Fibroblast of skin of right quadriceps (primary cell): Measurements from ENCODE around the gene MTPN.
A peak's percentile ranks its signal among the peaks of the same experiment; 100 is the strongest.

Source experiments
- DNase-seq: peaks from one replicate; pipeline ENCODE4 v3.0.0-alpha.2; 2013

The MTPN gene

GRCh38 chr7:135924302-135924701, 52.9 kb downstream of the MTPN start:
- DNase-seq = no peak

GRCh38 chr7:135922263-135922662, 54.9 kb downstream of the MTPN start:
- no peak for DNase-seq

DNA sequence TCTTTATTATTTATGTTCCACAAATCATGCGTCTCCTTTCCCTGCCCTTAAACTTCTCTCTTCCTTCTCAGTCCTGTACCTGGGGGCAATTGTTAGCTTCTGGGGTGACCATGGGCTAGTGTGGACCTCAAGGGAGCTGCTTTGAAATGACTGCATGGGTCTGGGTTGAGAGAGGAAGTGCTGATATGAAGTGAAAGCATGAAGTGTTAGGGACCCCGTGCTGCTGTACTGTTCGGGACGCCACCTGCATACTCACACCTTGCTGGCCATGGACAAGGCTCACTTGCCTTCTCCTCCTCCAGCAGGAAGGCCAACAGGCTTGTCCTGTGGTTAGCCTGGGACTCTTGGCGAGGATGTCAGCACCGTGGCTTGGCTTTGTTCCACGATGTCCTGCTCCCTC, 56.7 kb downstream of the MTPN start:
- DNase-seq = no peak

- DNase-seq = no peak
Observed at GRCh38 chr7:135919071-135919841, 57.9 kb downstream of the MTPN start.

- no peak for DNase-seq
Observed at GRCh38 chr7:135918134-135918533, 59.0 kb downstream of the MTPN start.

DNA sequence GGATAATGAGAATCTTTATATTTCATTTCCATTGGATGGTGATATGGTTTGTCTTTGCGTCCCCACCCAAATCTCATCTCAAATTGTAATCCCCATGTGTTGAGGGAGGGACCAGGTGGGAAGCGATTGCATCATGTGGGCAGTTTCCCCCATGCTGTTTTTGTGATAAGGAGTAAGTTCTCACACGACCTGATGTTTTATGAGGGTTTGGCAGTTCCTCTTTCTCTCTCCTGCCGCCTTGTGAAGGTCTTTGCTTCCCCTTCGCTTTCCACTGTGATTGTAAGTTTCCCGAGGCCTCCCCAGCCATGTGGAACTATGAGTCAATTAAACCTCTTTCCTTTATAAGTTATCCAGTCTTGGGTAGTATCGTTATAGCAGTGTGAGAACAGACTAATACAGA, 59.4 kb downstream of the MTPN start:
- no peak for DNase-seq

DNA sequence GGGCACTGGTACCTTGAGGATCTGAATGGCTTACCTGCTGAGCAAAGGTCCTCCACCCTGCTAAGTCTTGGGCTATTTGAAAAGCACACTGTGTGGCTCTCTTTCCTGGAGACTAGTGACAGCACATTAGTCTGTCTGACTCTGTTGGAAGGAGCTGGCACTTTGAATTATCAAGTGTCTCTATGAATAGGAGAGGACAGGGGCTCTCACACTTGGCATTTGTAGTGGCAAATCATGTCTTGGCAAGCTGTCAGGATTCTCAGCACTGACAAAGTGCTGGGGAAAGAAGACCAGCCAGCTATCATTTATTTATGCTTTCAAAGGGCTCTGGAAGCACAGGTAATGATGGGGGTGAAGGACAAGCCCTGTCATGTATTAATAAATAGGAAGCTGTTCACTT, 62.8 kb downstream of the MTPN start:
- DNase-seq = no peak

- DNase-seq = no peak
Observed at GRCh38 chr7:135913404-135913803, 63.8 kb downstream of the MTPN start.

- DNase-seq = no peak
Observed at GRCh38 chr7:135911099-135911498, 66.1 kb downstream of the MTPN start.

DNA sequence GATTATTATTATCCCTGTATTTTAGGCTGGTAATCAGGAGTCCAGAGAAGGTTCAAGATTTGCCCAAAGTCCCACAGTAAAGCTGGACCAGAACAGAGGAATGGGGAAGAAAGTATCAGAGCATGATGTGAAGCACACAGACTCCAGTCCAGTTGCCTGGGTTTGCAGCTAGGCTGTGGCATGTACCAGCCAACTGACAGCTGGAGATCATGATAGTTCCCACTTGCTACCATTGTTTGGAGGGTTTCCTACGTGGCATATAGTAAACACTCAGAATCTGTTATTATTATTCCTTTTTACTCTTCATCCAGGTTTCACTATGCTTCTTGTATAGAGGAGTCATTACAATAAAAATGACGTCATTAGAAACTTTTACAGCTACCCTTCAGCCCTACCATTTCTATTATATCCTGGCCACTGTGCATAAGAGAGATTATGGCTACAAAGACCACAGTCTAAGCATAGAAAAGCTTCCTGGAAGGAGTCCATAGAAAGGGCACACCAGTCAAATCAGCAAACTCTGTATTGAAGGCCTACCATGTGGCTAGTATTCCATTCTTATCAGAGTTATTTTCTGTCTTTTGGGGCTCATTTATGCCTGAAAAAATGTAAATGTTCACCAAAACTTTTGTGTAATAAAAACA, 66.6 kb downstream of the MTPN start:
- no peak for DNase-seq

- DNase-seq = no peak
Observed at GRCh38 chr7:135905858-135906257, 71.3 kb downstream of the MTPN start.

DNA sequence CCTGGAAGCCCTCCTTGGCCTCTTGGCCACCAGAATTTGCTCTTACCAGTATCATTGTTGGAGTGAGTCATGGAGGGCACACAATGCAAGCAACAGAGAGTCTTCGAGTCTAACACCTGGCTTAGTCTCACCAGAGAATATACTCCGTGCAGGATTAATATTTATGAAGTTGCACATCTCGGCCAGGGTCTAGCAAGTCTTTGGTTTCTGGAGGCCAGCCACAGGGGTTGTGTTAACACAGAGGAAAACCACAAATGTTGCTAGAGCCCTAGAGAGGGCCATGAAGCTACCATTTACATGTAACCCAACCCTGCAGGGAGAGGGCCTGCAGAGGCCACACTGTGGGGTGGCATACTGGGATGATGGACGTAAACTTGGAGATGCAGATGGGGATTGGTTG, 71.8 kb downstream of the MTPN start:
- DNase-seq = no peak

GRCh38 chr7:135904282-135904681, 72.9 kb downstream of the MTPN start:
- no peak for DNase-seq

- DNase-seq = no peak
Observed at GRCh38 chr7:135901585-135902540, 75.3 kb downstream of the MTPN start.

- no peak for DNase-seq
Observed at GRCh38 chr7:135900065-135900546, 77.1 kb downstream of the MTPN start.

DNA sequence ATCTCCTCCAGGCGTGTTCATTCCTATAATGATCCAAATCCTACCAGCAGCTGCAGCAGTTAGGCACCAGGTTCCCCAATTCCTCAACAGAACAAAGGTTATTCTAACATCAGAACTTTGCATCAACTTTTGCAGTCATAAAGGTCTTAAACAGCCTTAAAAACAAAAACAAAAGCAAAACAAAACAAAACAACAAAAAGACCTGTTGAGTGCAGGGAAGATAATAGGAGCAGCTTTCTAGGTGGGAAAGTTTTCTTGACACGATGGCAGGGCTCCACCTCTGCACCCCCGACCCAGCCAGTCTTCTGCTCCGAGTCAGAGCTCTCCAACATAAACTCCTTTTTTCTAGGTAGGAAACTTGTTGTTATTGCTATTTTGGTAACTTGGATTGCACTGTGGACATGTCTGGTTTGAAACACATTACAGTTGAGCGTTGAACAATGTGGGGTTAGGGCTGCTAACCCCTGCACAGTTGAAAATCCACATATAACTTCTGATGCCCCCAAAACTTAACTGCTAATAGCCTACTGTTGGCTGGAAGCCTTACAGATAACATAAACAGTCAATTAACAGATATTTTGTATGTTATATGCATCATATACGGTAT, 77.6 kb downstream of the MTPN start:
- no peak for DNase-seq

DNA sequence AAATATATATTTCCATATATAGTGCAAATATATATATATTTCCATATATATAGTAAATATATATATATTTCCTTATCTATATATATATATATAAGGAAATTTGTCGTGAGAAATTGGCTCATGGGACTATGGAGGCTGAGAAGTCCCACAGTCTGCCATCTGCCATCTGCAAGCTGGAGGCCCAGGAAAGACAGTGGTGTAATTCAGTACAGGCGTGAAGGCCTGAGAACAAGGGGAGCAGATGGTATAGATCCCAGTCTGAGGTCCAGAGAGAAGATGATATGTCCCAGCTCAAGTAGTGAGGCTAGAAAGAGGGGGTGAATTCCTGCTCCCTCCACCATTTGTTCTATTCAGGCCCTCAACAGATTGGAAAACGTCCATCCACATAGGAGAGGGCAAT, 78.9 kb downstream of the MTPN start:
- no peak for DNase-seq

DNA sequence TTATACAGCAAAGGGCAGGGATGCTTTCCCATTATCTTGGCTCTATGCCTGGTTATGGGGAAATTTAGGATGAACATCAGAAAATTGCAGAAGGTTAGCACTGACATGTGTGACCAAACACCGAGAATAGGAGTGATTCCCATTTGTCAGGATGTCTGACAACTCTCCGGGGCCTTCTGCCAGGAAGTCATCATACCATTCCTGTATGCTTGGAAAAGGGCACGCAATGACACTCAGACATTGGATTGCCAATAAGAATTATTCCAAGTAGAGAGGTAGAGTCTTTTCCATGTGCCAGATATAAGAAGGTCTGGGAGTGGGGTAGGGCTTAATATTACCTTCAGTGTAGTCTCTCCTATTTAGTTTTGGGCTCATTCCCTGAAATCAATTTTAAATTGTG, 82.3 kb downstream of the MTPN start:
- DNase-seq = no peak

GRCh38 chr7:135889823-135890222, 87.3 kb downstream of the MTPN start:
- DNase-seq = no peak

GRCh38 chr7:135888740-135889139, 88.4 kb downstream of the MTPN start:
- DNase-seq = peak; percentile 47

- DNase-seq = no peak
Observed at GRCh38 chr7:135886345-135887132, 90.6 kb downstream of the MTPN start.
